SK-MEL-5 (cell line): ENCODE data around the gene EIPR1. TPM values are rescaled to one million over a fixed set of nuclear protein-coding genes. Genes with fewer than 3 reads are reported as not detected.

Experiments used
- DNase-seq: peaks from one replicate; pipeline ENCODE4 v3.0.0-alpha.2; 2016; ENCODE audit warnings: low read depth, low spot score
- in situ Hi-C: cut with HindIII; loops from 2 replicates; pipeline ENCODE4 v1.10.0; 2016; ENCODE audit warnings: low sequenced_read_pairs, high pct_unique_total_duplicates, low pct_unique_long_range_greater_than_20kb
- total RNA-seq: library from RNA; depleted of rRNA; stranded (reverse); fragments of >200 nt; shearing (Covaris generic); gene quantifications from 2 replicates; pipeline ENCODE4 v1.2.3, GENCODE V29; 2014; rRNA removed

The EIPR1 gene
- total RNA-seq, 1 experiment from 2014 or later: 73.1 TPM

- no peak for DNase-seq
- in situ Hi-C loops: no loop called here
Measured at GRCh38 chr2:3149441-3150217, 228.0 kb downstream of the EIPR1 start.

- in situ Hi-C loops: no loop called here
Measured at GRCh38 chr2:3148716-3149115, 228.9 kb downstream of the EIPR1 start.

GRCh38 chr2:3147651-3148530 lies 229.7 kb downstream of the EIPR1 start:
- no peak for DNase-seq
- in situ Hi-C loops: no loop called here

More at GRCh38 chr2:3148716-3149115, 228.9 kb downstream of the EIPR1 start:
- no peak for DNase-seq

DNA sequence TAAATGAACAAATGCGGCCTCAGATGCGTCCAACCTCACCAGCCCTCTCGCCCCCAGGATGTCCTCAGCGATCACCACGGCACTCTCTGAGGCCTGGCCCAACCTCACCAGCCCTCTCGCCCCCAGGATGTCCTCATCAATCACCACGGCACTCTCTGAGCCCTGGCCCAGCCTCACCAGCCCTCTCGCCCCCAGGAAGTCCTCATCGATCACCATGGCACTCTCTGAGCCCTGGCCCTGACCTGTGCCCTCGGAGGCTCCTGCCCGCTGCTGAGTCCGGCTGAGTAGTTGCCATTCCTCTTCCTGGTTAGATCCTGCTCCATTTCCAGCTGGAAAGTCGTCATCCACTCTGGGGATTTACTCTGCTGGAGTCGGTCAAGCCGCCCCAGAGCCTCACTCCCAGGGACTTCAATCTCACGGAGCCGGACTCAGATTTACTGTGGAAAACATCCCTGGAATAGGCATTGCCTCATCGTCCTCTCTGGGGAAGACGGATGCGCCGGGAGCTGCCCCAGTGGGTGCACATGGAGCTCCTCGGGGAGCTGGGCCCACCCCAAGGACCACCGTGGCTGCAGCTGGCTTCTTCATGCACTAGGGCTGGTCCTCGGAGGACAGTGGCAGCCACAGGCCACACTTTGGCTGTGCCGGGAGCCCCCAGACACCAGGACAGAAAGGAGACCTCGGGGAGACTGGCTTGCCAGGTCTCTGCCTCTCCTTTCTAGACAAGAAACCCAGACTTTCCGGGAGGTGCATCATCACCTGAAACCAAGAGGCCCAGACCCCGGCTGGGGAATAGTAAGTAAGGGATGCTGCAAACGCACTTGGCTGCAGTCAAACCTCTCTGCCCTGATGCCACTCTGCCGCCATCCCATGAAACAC lies 230.6 kb downstream of the EIPR1 start:
- no peak for DNase-seq
- in situ Hi-C loops: no loop called here

GRCh38 chr2:3146175-3146574 lies 231.4 kb downstream of the EIPR1 start:
- in situ Hi-C loops: no loop called here
- DNase-seq: no peak

DNA sequence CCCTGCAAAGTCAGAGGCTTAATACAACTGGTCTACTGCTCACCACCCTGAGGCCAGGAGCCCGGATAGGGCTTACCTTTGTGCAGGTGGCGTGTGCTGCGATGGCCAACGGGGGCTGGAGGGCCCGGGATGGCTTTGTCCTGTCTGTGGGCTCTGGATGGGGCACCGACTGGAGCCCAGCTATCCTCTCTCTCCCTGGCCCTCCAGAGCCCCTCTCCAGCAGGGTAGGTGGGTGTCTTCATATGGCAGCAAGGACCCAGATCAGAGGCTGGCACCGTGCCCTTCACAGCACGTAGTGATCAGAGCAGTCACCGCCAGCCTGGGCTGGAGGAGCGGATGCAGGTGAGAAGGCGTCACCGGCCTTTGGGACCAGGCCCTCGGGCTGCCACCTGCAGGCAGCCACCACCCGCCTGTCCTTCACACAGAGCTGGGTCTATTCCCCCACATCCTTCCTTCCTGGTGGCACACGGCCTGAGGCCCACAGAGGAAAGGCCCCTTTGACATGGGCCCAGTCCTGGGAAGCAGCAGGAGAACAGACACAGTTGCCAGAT lies 232.1 kb downstream of the EIPR1 start:
- DNase-seq: no peak
- in situ Hi-C loops: no loop called here

- no peak for DNase-seq
- in situ Hi-C loops: no loop called here
Measured at GRCh38 chr2:3144856-3145255, 232.8 kb downstream of the EIPR1 start.

DNA sequence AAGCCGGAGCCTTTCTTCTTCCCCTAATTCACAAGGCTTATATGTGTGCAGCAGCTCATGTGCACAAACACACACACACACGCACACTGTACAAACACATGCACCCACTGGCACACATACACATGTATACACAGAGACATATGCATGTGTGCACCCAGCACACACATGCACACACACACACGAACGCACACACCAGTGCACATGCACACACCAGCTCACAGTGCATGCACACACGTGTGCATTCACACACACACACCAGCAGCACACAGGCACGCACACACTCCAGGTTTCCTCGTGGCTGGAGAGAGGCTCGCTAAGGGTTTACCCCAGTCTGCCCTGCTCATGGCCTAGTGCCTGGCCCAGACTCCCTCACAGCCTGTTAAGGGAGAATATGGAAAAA lies 234.0 kb downstream of the EIPR1 start:
- in situ Hi-C loops: no loop called here
- DNase-seq: no peak

DNA sequence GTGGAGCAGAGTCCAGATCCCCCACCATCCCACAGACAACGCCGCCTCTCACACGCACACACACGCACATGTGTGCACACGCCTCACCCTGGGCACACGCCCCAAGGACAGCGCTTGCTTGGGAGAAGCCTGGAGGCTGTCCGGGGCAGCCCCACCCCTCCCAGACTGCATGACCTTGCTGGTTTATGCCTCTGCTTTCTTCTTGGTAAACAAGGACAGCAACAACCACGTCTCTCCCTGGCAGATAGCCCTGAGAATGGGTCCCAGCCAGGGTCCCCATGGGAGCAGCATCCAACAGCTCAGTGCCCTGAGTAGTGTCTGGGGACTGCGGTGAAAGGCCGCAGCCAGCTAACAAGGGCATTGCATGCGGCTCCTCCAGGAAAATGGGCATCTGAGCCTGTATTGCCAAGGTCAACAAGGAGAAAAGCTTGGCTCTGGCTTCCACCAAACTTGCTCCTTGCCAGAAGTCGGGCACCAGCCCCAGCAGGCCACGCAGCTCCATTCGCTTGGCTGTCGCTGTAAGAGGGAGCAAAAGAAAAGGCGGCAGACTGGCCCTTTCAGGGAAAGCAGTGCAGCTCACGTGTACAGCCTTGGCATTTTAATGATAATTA lies 234.6 kb downstream of the EIPR1 start:
- in situ Hi-C loops: no loop called here
- no peak for DNase-seq

DNA sequence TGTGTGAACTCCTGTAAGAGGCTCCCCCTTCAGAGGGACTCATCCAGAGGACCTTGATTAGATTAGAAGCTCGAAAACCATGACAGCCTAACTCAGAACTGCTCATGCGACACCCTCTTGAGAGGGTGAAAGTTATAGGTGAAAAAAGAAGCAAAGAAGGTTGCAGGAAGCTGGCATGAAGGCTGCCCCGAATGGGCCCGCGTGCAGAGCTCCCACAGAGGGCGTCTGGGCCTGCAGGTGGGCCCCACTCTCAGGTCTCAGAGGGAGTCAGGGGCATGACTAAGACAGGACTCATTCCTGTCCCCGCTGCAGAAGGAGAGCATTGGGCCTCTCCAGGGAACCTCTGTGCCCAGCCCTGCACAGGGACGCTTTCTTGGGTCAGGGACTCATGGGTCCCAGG lies 235.4 kb downstream of the EIPR1 start:
- in situ Hi-C loops: no loop called here
- no peak for DNase-seq

DNA sequence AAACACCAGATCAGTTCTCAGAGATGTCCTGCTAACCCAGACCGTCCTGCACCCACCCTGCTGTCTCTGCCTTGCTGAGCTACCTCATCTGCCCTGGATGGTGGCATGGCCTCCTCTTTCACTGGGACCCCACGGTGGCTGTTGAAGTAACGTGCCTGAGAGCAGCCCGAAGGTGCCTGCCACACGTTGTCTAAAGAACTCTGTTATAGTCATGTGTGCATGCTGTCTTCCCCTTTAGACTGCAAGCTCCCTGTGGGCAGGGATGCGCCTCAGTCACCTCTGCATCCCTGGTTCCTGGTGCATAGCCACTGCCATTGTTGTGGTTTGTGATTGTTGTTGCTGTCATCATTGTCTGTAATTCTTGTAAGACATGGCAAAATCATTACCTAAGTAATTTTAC lies 235.9 kb downstream of the EIPR1 start:
- no peak for DNase-seq
- in situ Hi-C loops: no loop called here

- in situ Hi-C loops: no loop called here
- DNase-seq: no peak
Measured at GRCh38 chr2:3139906-3140305, 237.7 kb downstream of the EIPR1 start.

Other genes starting within 250 kb of the EIPR1 start
- gene TRAPPC12, start 1.9 kb upstream of the EIPR1 start, total RNA-seq: 34.8 and 42.8 TPM in 2 replicates
- 63.4 and 68.1 TPM in 2 replicates for gene ADI1, start 141.7 kb upstream of the EIPR1 start, total RNA-seq
- gene RNASEH1, start 180.5 kb upstream of the EIPR1 start, total RNA-seq: 45.2 and 47.9 TPM in 2 replicates
- 4,223 and 4,897 TPM in 2 replicates for gene RPS7, start 197.4 kb upstream of the EIPR1 start, total RNA-seq
- not detected in 2 replicates for gene COLEC11, start 217.3 kb upstream of the EIPR1 start, total RNA-seq